Upper lobe of left lung (tissue), 6 donors: Measurements from ENCODE around the gene TLE3. TPM values are rescaled to one million over a fixed set of nuclear protein-coding genes. Genes with fewer than 3 reads are reported as not detected.

Experiments
- ATAC-seq, 2 donors: fragments of 200-7000 bp; cut with Tn5 transposase; one replicate each; pipeline ENCODE4 v1.9.1; 2022; ENCODE audit warnings: mild to moderate bottlenecking in 2 of 2, moderate library complexity in 2 of 2; ENCODE audit not compliant: low FRiP score in 2 of 2
- DNase-seq, 2 donors: peaks; one replicate each; pipeline ENCODE4 v3.0.0-alpha.2; 2019 to 2020
- H3K27ac ChIP-seq, 4 donors: fragments of 200-600 bp; sonication (generic); one replicate each; pipeline ENCODE4 v1.5.1; 2016 to 2019
- H3K27me3 ChIP-seq, 4 donors: fragments of 200-600 bp; sonication (generic); one replicate each; pipeline ENCODE4 v1.5.1; 2017 to 2019
- H3K36me3 ChIP-seq, 4 donors: fragments of 200-600 bp; sonication (generic); one replicate each; pipeline ENCODE4 v1.5.1; 2016 to 2019
- H3K4me1 ChIP-seq, 4 donors: fragments of 200-600 bp; sonication (generic); one replicate each; pipeline ENCODE4 v1.5.1; 2018 to 2019
- H3K4me3 ChIP-seq, 4 donors: fragments of 200-600 bp; sonication (generic); one replicate each; pipeline ENCODE4 v1.5.1; 2017 to 2019; ENCODE audit warnings: mild to moderate bottlenecking in 2 of 4, moderate library complexity in 1 of 4
- H3K9me3 ChIP-seq, 4 donors: fragments of 200-600 bp; sonication (generic); one replicate each; pipeline ENCODE4 v1.5.1; 2018 to 2019
- EP300 ChIP-seq, 4 donors: sonication (generic); formaldehyde crosslinking; IDR thresholded peaks; one replicate each; pipeline ENCODE4 v1.5.1; 2017; ENCODE audit warnings: antibody characterized with exemption in 4 of 4, control low read depth in 2 of 4
- POLR2A ChIP-seq, 4 donors: fragments of 450-650 bp; IDR thresholded peaks; one replicate each; pipeline ENCODE4 v1.5.1; 2016 to 2017; ENCODE audit warnings: antibody characterized with exemption in 4 of 4, mild to moderate bottlenecking in 2 of 4
- POLR2AphosphoS5 ChIP-seq, 2 donors: sonication (generic); formaldehyde crosslinking; IDR thresholded peaks; one replicate each; pipeline ENCODE4 v1.5.1; 2017; ENCODE audit warnings: antibody characterized with exemption in 2 of 2
- WGBS, 2 donors: methylation state at CpG; one replicate each; pipeline ENCODE4 v1.1.5; 2017 to 2018; 5-methylcytosine and 5-hydroxymethylcytosine counted together
- total RNA-seq, 6 donors: library from RNA; depleted of rRNA in 4 of 6; stranded (reverse); fragments of >200 nt in 4 of 6; gene quantifications; one replicate each; pipeline versions ENCODE4 v1.1.0 to v1.2.1, GENCODE V29; 2016 to 2021
- TF ChIP-seq, protein P1 (sequence below), 6 experiments: fragments of 450-650 bp in 4 of 6; fragments of 200-600 bp in 2 of 6; sonication (generic) in 2 of 6; IDR thresholded peaks; one replicate each; pipeline ENCODE4 v1.5.1; 2016 to 2019; ENCODE audit warnings: antibody characterized with exemption in 6 of 6
- donor health status: DM: no; HTN: no; CAD: no; lungs with moderate emphysema.
- donor health status: DM: no; HTN: yes; CAD: no; lungs with severe emphysema.

The TLE3 gene
- total RNA-seq, 6 donors from 2014 or later = 52.2 to 140 (median 80.6) TPM

DNA sequence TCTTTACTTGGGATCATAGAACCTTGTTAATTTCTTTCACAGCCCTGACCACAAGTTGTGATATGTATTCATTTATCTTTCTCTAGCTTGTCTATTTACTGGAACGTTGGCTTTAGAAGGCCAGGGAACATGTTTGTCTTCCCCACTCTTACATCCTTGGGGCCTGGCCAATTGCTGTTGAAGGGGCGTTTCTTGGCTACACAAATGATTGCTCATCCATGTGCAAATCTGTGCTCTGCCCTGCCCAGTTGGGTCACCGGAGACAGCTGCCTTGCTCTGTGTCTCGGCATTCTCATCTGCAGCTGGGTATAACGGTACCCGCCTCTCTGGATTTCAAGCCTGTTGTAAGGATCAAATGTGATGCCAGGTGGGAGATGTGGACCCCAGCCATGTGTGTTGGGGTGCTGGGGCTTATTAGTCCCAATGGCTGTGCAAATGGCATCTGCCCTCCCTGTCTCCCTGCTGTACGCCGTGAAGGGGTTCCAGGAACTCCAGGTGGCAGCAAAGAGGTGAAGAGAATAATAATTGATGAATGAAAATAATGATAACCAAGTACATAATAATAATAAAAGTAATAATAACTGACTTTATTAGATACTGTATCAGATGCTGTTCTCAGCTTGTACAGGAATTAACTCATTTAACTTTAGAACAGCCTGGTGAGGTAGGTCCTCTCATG lies 24.0 kb upstream of the TLE3 start:
- Histone ChIP-seq H3K27me3 (no peaks in the 10 kb centered on the region), H3K36me3 (no peaks in the 10 kb centered on the region), H3K9me3 (no peaks in the 10 kb centered on the region), H3K27ac (no peak overlapping the region), H3K4me3 (no peak overlapping the region), H3K4me1 (peaks cover 0 to 9% (median 7%) of the 10 kb centered on the region in 4 donors)
- ATAC-seq (peak; percentile 34 to 88), DNase-seq (no peak)
- 74 to 79% methylated on average over 8 of the region's 8 CpGs for WGBS, 2 donors
- TF ChIP-seq EP300 (IDR thresholded peaks at IDR 0.05) = no peak
- no peak for TF ChIP-seq POLR2AphosphoS5 (IDR thresholded peaks at IDR 0.05)
- TF ChIP-seq, protein P1, sequence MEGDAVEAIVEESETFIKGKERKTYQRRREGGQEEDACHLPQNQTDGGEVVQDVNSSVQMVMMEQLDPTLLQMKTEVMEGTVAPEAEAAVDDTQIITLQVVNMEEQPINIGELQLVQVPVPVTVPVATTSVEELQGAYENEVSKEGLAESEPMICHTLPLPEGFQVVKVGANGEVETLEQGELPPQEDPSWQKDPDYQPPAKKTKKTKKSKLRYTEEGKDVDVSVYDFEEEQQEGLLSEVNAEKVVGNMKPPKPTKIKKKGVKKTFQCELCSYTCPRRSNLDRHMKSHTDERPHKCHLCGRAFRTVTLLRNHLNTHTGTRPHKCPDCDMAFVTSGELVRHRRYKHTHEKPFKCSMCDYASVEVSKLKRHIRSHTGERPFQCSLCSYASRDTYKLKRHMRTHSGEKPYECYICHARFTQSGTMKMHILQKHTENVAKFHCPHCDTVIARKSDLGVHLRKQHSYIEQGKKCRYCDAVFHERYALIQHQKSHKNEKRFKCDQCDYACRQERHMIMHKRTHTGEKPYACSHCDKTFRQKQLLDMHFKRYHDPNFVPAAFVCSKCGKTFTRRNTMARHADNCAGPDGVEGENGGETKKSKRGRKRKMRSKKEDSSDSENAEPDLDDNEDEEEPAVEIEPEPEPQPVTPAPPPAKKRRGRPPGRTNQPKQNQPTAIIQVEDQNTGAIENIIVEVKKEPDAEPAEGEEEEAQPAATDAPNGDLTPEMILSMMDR (IDR thresholded peaks at IDR 0.05) = no peak
- TF ChIP-seq POLR2A (IDR thresholded peaks at IDR 0.05) = no peak

DNA sequence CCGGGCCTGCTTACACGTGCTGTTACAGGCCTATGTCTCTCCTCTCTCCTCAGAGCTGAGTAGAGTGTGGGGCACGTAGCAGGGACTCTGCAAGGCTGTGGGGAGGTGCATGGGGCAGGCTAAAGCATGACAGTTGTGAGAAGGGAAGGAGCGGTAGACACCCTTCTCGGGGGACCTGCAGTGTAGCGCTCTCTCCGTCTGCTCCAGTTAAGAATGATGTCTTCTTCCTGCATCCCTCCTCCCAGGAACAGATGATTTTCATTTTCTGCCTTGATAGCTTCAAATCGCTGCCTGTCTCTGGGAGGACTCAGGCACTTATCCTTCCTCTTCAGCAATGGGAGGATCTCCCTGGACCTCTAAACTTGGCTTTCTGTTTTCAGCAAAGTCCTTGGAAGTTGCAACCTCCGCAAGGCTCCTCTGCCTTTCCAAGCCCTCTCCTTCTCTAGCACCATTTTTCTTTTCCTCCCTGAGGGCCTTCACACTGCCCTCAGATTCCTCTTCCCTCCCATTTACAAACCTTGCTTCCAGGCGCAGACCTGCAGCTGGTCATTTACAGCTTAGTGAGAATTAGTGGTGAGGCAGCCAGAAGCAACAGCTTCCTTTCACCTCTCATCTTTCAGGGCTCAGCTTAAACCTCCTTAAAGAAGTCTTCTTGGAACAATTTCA lies 23.4 kb upstream of the TLE3 start:
- no peaks in the 10 kb centered on the region for H3K27me3 ChIP-seq
- H3K27ac ChIP-seq = no peak overlapping the region
- 82 to 84% methylated on average over 10 of the region's 10 CpGs for WGBS, 2 donors
- peak in 1 of 2 donors; percentile 73 for ATAC-seq
- H3K36me3 ChIP-seq = no peaks in the 10 kb centered on the region
- no peak for DNase-seq
- TF ChIP-seq EP300 (IDR thresholded peaks at IDR 0.05) (no peak), POLR2A (IDR thresholded peaks at IDR 0.05) (no peak), POLR2AphosphoS5 (IDR thresholded peaks at IDR 0.05) (no peak)
- TF ChIP-seq, protein P1 (IDR thresholded peaks at IDR 0.05) = no peak
- H3K9me3 ChIP-seq = no peaks in the 10 kb centered on the region
- H3K4me3 ChIP-seq = no peak overlapping the region
- H3K4me1 ChIP-seq = peaks cover 0 to 9% (median 7%) of the 10 kb centered on the region in 4 donors

DNA sequence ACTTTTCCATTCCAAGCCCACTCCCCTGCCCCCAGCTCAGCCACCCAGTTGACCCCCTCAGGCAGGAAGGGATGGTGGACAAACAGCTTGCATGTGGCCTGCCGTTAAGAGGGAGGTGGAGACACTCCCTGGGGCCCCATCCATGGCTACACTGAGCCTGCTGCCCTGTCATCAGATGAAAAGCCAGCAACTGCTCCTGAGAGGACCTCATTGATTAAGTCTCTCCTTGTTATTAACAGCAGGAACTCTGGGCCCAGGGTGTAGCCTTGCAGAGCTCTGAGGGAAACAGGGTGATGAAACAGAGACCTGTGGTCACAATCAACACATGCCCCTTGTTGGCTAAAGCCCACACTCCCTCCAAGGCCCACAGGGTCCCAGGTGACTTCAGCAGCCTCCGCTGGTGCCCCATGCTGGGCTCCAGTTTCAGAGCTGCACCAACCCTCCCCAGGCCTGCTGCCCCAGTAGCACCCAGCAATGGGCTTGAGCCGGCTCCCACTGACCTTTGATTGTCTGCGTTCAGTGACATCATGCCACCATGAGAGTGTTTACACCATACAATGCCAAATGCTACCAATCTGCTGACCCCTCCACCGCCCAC lies 22.3 kb upstream of the TLE3 start:
- WGBS, 2 donors = 77 to 89% methylated on average over 3 to 5 of the region's 5 CpGs
- DNase-seq (no peak), ATAC-seq (no peak)
- H3K27ac ChIP-seq = no peak overlapping the region
- peaks cover 0 to 12% (median 7%) of the 10 kb centered on the region in 4 donors for H3K4me1 ChIP-seq
- no peaks in the 10 kb centered on the region for H3K27me3 ChIP-seq
- TF ChIP-seq POLR2AphosphoS5 (IDR thresholded peaks at IDR 0.05) (no peak), POLR2A (IDR thresholded peaks at IDR 0.05) (no peak), EP300 (IDR thresholded peaks at IDR 0.05) (no peak)
- TF ChIP-seq, protein P1 (IDR thresholded peaks at IDR 0.05) = no peak
- H3K4me3 ChIP-seq = no peak overlapping the region
- H3K36me3 ChIP-seq = no peaks in the 10 kb centered on the region
- H3K9me3 ChIP-seq = no peaks in the 10 kb centered on the region

DNA sequence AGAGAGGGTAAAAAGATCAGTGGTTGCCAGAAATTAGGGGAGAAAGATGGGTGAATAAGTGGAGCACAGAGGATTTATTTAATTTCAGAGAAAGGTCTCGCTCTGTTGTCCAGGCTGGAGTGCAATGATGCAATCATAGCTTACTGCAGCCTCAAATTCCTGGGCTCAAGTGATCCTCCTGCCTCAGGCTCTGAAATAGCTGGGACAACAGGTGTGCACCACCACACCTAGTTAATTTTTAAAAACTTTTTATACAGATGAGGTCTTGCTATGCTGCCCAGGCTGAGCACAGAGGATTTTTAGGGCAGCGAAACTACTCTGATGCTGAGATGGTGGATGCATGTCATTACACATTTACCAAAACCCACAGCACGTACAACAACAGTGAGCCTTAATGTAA lies 20.9 kb upstream of the TLE3 start:
- Histone ChIP-seq H3K9me3 (no peaks in the 10 kb centered on the region), H3K4me1 (peaks cover under 1 to 12% (median 8%) of the 10 kb centered on the region in 4 donors), H3K4me3 (no peak overlapping the region), H3K27ac (no peak overlapping the region), H3K36me3 (no peaks in the 10 kb centered on the region), H3K27me3 (no peaks in the 10 kb centered on the region)
- no peak for DNase-seq
- TF ChIP-seq POLR2AphosphoS5 (IDR thresholded peaks at IDR 0.05) (no peak), EP300 (IDR thresholded peaks at IDR 0.05) (no peak), POLR2A (IDR thresholded peaks at IDR 0.05) (no peak)
- TF ChIP-seq, protein P1 (IDR thresholded peaks at IDR 0.05) = no peak
- no peak for ATAC-seq
- WGBS, 2 donors = 92 to 95% methylated on average over 3 of the region's 3 CpGs
